Stomach (tissue), 4 donors: ENCODE data around the gene DNMT3B.

ENCODE experiments used
- CTCF ChIP-seq, 7 experiments: fragments of 450-650 bp in 4 of 7; fragments of 200-600 bp in 3 of 7; sonication (generic) in 3 of 7; IDR thresholded peaks; one replicate each; pipeline ENCODE4 v1.5.1; 2016 to 2019; ENCODE audit warnings: antibody characterized with exemption in 7 of 7, control low read depth in 2 of 7, mild to moderate bottlenecking in 1 of 7
- EP300 ChIP-seq: sonication (generic); formaldehyde crosslinking; IDR thresholded peaks from one replicate; pipeline ENCODE4 v1.6.1; 2017; ENCODE audit warnings: antibody characterized with exemption
- POLR2A ChIP-seq, 4 donors: fragments of 450-650 bp; IDR thresholded peaks; one replicate each; pipeline ENCODE4 v1.6.1; 2016; ENCODE audit warnings: antibody characterized with exemption in 4 of 4, control low read depth in 2 of 4, mild to moderate bottlenecking in 1 of 4, moderate library complexity in 1 of 4

- TF ChIP-seq POLR2A (IDR thresholded peaks at IDR 0.05), result no peak
- no peak for TF ChIP-seq CTCF (IDR thresholded peaks at IDR 0.05)
- TF ChIP-seq EP300, result no peak
These were observed 15.2 kb downstream of the DNMT3B start for GRCh38 chr20:32777177-32777956.
